Thoracic aorta (tissue), 2 donors: ENCODE measurements around the gene KRTAP10-11. TPM values are rescaled to one million over a fixed set of nuclear protein-coding genes. Genes with fewer than 3 reads are reported as not detected.
"Not testable (repeated sequence)": the region's sequence is repeated elsewhere in the genome, so short reads cannot be mapped to it uniquely, and the experiment has no call there.

Experiments used
- ATAC-seq: fragments of 150-250 bp; one replicate; pipeline ENCODE4 v1.8.0; 2017; ENCODE audit warnings: low read depth; ENCODE audit not compliant: insufficient number of reproducible peaks, low FRiP score
- DNase-seq: peaks from one replicate; pipeline ENCODE4 v3.0.0-alpha.2; 2020; ENCODE audit warnings: low spot score
- H3K27ac ChIP-seq, 2 donors: fragments of 200-600 bp; sonication (generic); 1 replicate in 1 of 2; 2 replicates in 1 of 2; pipeline ENCODE4 v1.5.1; 2016; ENCODE audit warnings: mild to moderate bottlenecking in 2 of 2, moderate library complexity in 2 of 2
- H3K27me3 ChIP-seq: fragments of 200-600 bp; sonication (generic); replicated peaks from 2 replicates; pipeline ENCODE4 v1.6.0; 2016; ENCODE audit warnings: mild to moderate bottlenecking; ENCODE audit not compliant: insufficient read depth
- H3K36me3 ChIP-seq: fragments of 200-600 bp; sonication (generic); one replicate; pipeline ENCODE4 v1.5.1; 2016
- H3K4me1 ChIP-seq, 2 donors: fragments of 200-600 bp; sonication (generic); 1 replicate in 1 of 2; 2 replicates in 1 of 2; pipeline versions ENCODE4 v1.5.1 to v1.6.0; 2016; ENCODE audit warnings: low read depth in 2 of 2, mild to moderate bottlenecking in 1 of 2; ENCODE audit not compliant: control insufficient read depth in 1 of 2
- H3K4me3 ChIP-seq: fragments of 200-600 bp; sonication (generic); 2 replicates; pipeline ENCODE4 v1.5.1; 2016; ENCODE audit warnings: mild to moderate bottlenecking
- H3K9me3 ChIP-seq: fragments of 200-600 bp; sonication (generic); 2 replicates; pipeline ENCODE4 v1.5.1; 2016
- total RNA-seq, 2 donors: library from RNA; depleted of rRNA; stranded (reverse); fragments of >200 nt; gene quantifications; one replicate each; pipeline versions ENCODE4 v1.1.0 to v1.2.3, GENCODE V29; 2016
- TF ChIP-seq, protein P1 (sequence below): fragments of 200-600 bp; sonication (generic); IDR thresholded peaks from one replicate; pipeline ENCODE4 v1.5.1; 2019; ENCODE audit warnings: antibody characterized with exemption

KRTAP10-11 gene, protein sequence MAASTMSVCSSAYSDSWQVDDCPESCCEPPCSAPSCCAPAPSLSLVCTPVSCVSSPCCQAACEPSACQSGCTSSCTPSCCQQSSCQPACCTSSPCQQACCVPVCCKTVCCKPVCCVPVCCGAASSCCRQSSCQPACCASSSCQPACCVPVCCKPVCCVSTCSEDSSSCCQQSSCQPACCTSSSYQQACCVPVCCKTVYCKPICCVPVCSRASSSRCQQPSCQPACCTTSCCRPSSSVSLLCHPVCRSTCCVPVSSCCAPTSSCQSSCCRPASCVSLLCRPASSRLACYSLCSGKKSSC
- not detected for total RNA-seq

DNA sequence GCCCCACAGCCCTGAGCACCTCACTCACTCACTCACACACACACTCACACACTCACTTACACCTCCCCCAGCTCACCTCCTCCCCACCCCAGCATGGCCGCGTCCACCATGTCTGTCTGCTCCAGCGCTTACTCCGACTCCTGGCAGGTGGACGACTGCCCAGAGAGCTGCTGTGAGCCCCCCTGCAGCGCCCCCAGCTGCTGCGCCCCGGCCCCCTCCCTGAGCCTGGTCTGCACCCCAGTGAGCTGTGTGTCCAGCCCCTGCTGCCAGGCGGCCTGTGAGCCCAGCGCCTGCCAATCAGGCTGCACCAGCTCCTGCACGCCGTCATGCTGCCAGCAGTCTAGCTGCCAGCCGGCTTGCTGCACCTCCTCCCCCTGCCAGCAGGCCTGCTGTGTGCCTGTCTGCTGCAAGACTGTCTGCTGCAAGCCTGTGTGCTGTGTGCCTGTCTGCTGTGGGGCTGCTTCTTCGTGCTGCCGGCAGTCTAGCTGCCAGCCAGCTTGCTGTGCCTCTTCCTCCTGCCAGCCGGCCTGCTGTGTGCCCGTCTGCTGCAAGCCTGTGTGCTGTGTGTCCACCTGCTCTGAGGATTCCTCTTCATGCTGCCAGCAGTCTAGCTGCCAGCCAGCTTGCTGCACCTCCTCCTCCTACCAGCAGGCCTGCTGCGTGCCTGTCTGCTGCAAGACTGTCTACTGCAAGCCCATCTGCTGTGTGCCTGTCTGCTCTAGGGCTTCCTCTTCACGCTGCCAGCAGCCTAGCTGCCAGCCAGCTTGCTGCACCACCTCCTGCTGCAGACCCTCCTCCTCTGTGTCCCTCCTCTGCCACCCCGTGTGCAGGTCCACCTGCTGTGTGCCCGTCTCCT is at the start of gene KRTAP10-11:
Gene KRTAP10-11, plus strand, starts transcription at position 49 of the 856 bp plus-strand sequence. Its CDS starts 45 bp downstream, at position 94.
- H3K36me3 ChIP-seq, H3K9me3 ChIP-seq, DNase-seq, H3K27ac ChIP-seq, H3K27me3 ChIP-seq, H3K4me3 ChIP-seq, ATAC-seq, H3K4me1 ChIP-seq: not testable (repeated sequence)

DNA sequence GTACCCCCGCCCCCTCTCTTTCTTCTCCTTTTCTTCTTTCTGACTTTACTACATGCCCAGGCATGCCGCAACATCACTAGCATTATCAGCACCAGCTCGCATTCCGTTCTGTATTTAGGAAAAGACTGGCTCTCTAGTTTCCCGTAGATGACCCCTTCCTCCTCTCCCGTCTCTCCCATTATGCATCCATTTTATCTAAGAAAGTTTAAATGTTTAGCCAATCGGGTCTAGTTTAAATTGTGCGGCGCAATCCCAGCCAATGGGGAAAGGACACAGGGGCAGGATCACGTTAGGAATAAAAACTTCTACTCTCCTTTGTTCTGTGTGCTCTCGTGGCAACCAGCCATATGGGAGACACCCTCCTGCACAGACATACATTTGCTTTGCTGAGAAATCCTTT is 48.2 kb upstream of the KRTAP10-11 start:
- no peaks in the 10 kb centered on the region for H3K27me3 ChIP-seq
- TF ChIP-seq, protein P1, sequence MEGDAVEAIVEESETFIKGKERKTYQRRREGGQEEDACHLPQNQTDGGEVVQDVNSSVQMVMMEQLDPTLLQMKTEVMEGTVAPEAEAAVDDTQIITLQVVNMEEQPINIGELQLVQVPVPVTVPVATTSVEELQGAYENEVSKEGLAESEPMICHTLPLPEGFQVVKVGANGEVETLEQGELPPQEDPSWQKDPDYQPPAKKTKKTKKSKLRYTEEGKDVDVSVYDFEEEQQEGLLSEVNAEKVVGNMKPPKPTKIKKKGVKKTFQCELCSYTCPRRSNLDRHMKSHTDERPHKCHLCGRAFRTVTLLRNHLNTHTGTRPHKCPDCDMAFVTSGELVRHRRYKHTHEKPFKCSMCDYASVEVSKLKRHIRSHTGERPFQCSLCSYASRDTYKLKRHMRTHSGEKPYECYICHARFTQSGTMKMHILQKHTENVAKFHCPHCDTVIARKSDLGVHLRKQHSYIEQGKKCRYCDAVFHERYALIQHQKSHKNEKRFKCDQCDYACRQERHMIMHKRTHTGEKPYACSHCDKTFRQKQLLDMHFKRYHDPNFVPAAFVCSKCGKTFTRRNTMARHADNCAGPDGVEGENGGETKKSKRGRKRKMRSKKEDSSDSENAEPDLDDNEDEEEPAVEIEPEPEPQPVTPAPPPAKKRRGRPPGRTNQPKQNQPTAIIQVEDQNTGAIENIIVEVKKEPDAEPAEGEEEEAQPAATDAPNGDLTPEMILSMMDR = no peak

DNA sequence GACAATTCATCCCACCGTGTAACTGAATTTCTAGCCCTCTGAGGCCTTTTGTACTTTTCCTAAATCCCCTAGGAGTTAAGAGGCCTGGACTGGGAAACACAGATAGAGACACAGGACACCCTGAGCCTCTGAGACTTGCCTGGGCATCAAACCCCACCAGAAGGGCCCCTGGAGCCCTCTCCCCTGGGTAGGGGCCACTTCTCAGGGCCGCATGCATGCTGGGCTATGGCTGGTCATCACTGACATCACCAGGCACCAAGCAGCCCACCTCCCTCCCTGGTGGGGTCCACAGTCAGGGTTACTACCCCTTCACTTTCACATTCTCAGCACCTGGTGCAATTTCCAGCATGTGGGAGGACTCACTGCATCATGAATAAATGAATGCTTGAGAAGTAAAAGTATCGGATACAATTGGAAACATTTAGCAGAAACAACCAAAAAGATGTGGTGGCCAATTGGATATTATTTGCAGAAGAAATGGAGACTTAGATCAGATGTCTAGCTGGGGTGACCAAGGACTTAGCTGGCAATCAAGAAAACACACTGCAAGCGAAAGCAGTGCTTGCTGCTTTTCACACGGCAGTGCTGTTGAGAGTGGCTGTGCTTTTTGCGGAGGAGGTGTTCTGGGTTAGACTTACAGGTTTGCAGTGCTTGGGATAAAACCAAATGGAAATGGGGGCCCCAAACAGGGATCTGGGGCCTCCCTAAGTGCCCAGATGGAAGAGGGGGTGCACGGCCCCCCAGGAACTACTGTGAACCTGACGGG is 46.8 kb upstream of the KRTAP10-11 start:
- Histone ChIP-seq H3K4me3 (no peak overlapping the region), H3K9me3 (peaks cover 2% of the 10 kb centered on the region), H3K27me3 (no peaks in the 10 kb centered on the region), H3K27ac (no peak overlapping the region), H3K4me1 (no peaks in the 10 kb centered on the region), H3K36me3 (no peaks in the 10 kb centered on the region)
- DNase-seq (no peak), ATAC-seq (no peak)
- TF ChIP-seq, protein P1 = no peak

More for the DNA sequence above, 48.2 kb upstream of the KRTAP10-11 start:
- no peak for ATAC-seq
- Histone ChIP-seq H3K4me3 (no peak overlapping the region), H3K9me3 (no peaks in the 10 kb centered on the region), H3K36me3 (no peaks in the 10 kb centered on the region), H3K27ac (no peak overlapping the region), H3K4me1 (no peaks in the 10 kb centered on the region)
- DNase-seq = no peak

DNA sequence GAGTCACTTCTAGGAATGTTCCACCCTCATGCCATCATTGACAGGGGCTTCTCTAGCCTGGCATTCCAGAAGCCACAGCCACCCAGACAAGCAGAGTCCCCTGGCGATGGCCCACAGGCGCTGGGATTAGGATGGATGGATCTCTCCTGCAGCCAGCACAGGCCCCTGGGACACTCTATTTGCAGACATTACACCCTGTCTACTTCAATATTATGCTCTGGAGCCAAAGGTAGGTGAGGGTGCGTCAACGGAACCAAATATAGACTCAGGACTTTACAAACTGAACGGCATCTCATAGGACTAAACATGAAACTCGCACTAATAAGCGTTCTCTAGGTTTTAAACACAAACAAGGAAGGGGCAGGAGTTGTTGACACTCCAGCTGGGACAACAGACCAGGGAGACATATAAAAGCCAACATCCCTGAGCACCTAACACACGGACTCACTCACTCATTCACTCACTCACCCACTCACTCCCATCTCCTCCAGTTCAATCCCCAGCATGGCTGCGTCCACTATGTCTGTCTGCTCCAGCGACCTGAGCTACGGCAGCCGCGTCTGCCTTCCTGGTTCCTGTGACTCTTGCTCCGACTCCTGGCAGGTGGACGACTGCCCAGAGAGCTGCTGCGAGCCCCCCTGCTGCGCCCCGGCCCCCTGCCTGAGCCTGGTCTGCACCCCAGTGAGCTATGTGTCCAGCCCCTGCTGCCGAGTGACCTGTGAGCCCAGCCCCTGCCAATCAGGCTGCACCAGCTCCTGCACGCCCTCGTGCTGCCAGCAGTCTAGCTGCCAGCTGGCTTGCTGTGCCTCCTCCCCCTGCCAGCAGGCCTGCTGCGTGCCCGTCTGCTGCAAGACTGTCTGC is 45.9 kb upstream of the KRTAP10-11 start, which contains the start of gene KRTAP10-7:
Gene KRTAP10-7, plus strand, starts transcription at position 480 of the 861 bp plus-strand sequence. Its CDS starts 25 bp downstream, at position 505.
- H3K27me3 ChIP-seq, H3K9me3 ChIP-seq, DNase-seq, H3K36me3 ChIP-seq, H3K4me3 ChIP-seq, ATAC-seq, H3K4me1 ChIP-seq, H3K27ac ChIP-seq: not testable (repeated sequence)

DNA sequence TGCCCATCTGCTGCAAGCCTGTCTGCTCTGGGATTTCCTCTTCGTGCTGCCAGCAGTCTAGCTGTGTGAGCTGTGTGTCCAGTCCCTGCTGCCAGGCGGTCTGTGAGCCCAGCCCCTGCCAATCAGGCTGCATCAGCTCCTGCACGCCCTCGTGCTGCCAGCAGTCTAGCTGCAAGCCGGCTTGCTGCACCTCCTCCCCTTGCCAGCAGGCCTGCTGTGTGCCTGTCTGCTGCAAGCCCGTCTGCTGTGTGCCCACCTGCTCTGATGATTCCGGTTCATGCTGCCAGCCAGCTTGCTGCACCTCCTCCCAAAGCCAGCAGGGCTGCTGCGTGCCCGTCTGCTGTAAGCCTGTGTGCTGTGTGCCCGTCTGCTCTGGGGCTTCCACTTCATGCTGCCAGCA is 45.1 kb upstream of the KRTAP10-11 start:
- not testable (repeated sequence) for H3K4me3 ChIP-seq, H3K4me1 ChIP-seq, H3K9me3 ChIP-seq, DNase-seq, ATAC-seq, H3K27me3 ChIP-seq, H3K36me3 ChIP-seq, H3K27ac ChIP-seq
